WERI-Rb-1 (cell line): ENCODE data around the gene DLGAP5.
A peak's percentile ranks its signal among the peaks of the same experiment; 100 is the strongest.

ENCODE experiments used
- DNase-seq: peaks from one replicate; pipeline ENCODE4 v3.0.0-alpha.2; 2020
- H3K27ac ChIP-seq: fragments of 250-450 bp; sonication (Bioruptor Pico); 2 replicates; pipeline ENCODE4 v1.5.1; 2020; ENCODE audit warnings: mild to moderate bottlenecking, moderate library complexity
- H3K27me3 ChIP-seq: fragments of 250-450 bp; sonication (Bioruptor Pico); 2 replicates; pipeline ENCODE4 v1.5.1; 2021; ENCODE audit warnings: mild to moderate bottlenecking, low read depth, moderate library complexity; ENCODE audit not compliant: insufficient read depth, severe bottlenecking
- H3K36me3 ChIP-seq: fragments of 250-450 bp; sonication (Bioruptor Pico); 2 replicates; pipeline ENCODE4 v1.5.1; 2020; ENCODE audit warnings: mild to moderate bottlenecking, moderate library complexity
- H3K4me3 ChIP-seq: 2 replicates; pipeline ENCODE4 v1.5.1; 2011; ENCODE audit warnings: low read depth, mild to moderate bottlenecking, control low read depth, low read length
- H3K9me3 ChIP-seq: fragments of 250-450 bp; sonication (Bioruptor Pico); 2 replicates; pipeline ENCODE4 v1.5.1; 2021; ENCODE audit warnings: mild to moderate bottlenecking, moderate library complexity; ENCODE audit not compliant: severe bottlenecking
- TF ChIP-seq, protein P1 (sequence below): IDR thresholded peaks from 2 replicates; pipeline ENCODE4 v1.5.1; 2011; ENCODE audit warnings: low read depth, mild to moderate bottlenecking, control low read depth, inconsistent platforms, low read length

Gene DLGAP5

DNA sequence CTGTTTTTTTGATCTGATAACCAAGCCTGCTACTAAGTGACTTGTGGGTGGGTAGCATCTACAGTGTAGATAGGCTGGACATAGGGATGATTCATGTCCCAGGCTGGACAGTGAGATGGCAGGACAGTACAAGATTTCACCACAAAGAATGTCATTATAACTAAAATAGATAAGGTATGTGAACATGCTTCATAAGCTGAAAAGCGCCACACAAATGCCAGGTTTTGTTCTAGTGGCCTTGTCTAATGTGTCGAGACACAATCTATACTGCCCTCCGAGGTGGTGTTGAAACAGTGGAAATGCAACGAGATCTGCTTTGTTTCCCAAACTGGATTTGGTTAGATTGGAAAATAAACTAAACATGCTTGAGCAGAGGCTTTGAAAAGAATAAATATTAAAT lies 58.0 kb downstream of the DLGAP5 start:
- H3K36me3 ChIP-seq, result no peaks in the 10 kb centered on the region
- H3K27ac ChIP-seq, result no peak overlapping the region
- DNase-seq, result no peak
- no peak overlapping the region for H3K4me3 ChIP-seq
- H3K9me3 ChIP-seq, result no peaks in the 10 kb centered on the region
- TF ChIP-seq, protein P1, sequence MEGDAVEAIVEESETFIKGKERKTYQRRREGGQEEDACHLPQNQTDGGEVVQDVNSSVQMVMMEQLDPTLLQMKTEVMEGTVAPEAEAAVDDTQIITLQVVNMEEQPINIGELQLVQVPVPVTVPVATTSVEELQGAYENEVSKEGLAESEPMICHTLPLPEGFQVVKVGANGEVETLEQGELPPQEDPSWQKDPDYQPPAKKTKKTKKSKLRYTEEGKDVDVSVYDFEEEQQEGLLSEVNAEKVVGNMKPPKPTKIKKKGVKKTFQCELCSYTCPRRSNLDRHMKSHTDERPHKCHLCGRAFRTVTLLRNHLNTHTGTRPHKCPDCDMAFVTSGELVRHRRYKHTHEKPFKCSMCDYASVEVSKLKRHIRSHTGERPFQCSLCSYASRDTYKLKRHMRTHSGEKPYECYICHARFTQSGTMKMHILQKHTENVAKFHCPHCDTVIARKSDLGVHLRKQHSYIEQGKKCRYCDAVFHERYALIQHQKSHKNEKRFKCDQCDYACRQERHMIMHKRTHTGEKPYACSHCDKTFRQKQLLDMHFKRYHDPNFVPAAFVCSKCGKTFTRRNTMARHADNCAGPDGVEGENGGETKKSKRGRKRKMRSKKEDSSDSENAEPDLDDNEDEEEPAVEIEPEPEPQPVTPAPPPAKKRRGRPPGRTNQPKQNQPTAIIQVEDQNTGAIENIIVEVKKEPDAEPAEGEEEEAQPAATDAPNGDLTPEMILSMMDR, result no peak
- peaks cover 5% of the 10 kb centered on the region for H3K27me3 ChIP-seq

GRCh38 chr14:55131370-55132137 lies 59.8 kb downstream of the DLGAP5 start:
- no peak for DNase-seq
- Histone ChIP-seq H3K27me3 (peaks cover 7% of the 10 kb centered on the region), H3K27ac (no peak overlapping the region), H3K36me3 (no peaks in the 10 kb centered on the region), H3K4me3 (no peak overlapping the region), H3K9me3 (no peaks in the 10 kb centered on the region)
- TF ChIP-seq, protein P1, result no peak

GRCh38 chr14:55130196-55130550 lies 61.2 kb downstream of the DLGAP5 start:
- TF ChIP-seq, protein P1, result no peak
- Histone ChIP-seq H3K9me3 (no peaks in the 10 kb centered on the region), H3K4me3 (no peak overlapping the region), H3K27me3 (peaks cover 7% of the 10 kb centered on the region), H3K27ac (no peak overlapping the region), H3K36me3 (no peaks in the 10 kb centered on the region)
- no peak for DNase-seq

GRCh38 chr14:55129428-55130195 lies 61.8 kb downstream of the DLGAP5 start:
- Histone ChIP-seq H3K9me3 (no peaks in the 10 kb centered on the region), H3K36me3 (no peaks in the 10 kb centered on the region), H3K27me3 (peaks cover 7% of the 10 kb centered on the region), H3K4me3 (peak overlapping the region; percentile 49), H3K27ac (no peak overlapping the region)
- TF ChIP-seq, protein P1, result no peak
- peak; percentile 45 for DNase-seq

- Histone ChIP-seq H3K27ac (no peak within 1 kb of the TSS), H3K27me3 (peaks cover 7% of the 10 kb centered on the region), H3K4me3 (peak within 1 kb of the TSS; percentile 49), H3K36me3 (no peaks in the 10 kb centered on the region), H3K9me3 (no peaks in the 10 kb centered on the region)
- TF ChIP-seq, protein P1, result no peak
- DNase-seq, result peak; percentile 26
Observed at GRCh38 chr14:55129086-55129427, 62.3 kb downstream of the DLGAP5 start, which contains the start of gene LGALS3. Gene LGALS3 (plus strand): TSS chr14:55129252. CDS start chr14:55137374, 8,122 bp downstream.
